Fibroblast of mammary gland (primary cell): ENCODE measurements around the gene BMERB1.

ENCODE experiments used
- DNase-seq: peaks from one replicate; pipeline ENCODE4 v3.0.0-alpha.2; 2010; ENCODE audit warnings: low read depth
- H3K4me3 ChIP-seq: 2 replicates; pipeline ENCODE4 v1.5.1; 2011; ENCODE audit warnings: low read depth, mild to moderate bottlenecking, low read length, moderate library complexity; ENCODE audit not compliant: control insufficient read depth
- CTCF ChIP-seq: conservative IDR thresholded peaks from 2 replicates; pipeline ENCODE4 v1.5.1; 2011; ENCODE audit warnings: low read depth, low read length, inconsistent platforms; ENCODE audit not compliant: control insufficient read depth, insufficient read depth

BMERB1 gene

GRCh38 chr16:15487336-15488284 is 53.2 kb downstream of the BMERB1 start:
- H3K4me3 ChIP-seq, result no peak overlapping the region
- TF ChIP-seq CTCF, result no peak
- no peak for DNase-seq

GRCh38 chr16:15489016-15489415 is 54.6 kb downstream of the BMERB1 start:
- no peak for TF ChIP-seq CTCF
- no peak for DNase-seq

DNA sequence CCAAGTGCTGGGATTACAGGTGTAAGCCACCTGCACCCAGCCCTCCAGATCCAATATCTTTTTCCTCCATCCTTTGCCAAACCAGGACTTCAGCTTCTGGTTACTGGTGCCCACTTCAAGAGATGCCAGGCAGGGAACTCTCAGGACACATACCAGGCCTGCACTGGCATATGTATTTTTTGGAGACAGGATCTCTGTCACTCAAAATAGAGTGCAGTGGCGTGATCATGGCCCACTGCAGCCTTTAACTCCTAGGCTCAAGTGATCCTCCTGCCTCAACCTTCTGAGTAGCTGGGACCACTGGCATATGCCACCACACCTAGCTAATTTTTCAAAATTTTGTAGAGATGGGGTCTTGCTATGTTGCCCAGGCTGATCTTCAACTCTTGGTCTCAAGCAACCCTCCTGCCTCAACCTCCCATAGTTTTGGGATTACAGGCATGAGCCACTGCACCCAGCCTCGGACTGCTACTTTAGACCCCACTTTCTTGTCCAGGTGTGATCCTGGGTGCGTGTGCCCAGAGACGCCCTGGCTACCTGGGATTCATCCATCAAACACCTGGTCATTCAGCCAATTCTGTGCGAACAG is 55.8 kb downstream of the BMERB1 start:
- no peak for DNase-seq
- H3K4me3 ChIP-seq, result no peak overlapping the region
- no peak for TF ChIP-seq CTCF

More at GRCh38 chr16:15489016-15489415, 54.6 kb downstream of the BMERB1 start:
- H3K4me3 ChIP-seq, result no peak overlapping the region

DNA sequence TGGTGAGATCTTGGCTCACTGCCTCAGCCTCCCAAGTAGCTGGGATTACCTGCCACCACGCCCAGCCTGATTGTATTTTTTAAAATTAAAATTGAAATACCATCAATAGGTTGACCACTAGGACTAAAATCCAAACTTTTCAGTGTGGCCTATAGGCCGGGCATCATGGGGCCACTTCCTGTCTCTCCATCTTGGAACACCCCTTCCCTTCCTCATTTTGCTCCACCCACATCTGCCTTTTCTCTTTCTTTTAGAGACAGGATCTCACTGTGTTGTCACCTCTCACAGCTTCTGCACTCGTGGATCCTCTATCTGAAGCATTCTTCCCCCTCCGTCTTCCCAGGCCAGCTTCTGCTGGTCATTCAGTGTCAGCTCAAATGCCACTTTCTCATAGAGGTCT is 57.0 kb downstream of the BMERB1 start:
- H3K4me3 ChIP-seq, result no peak overlapping the region
- DNase-seq, result no peak
- no peak for TF ChIP-seq CTCF

GRCh38 chr16:15492091-15492740 is 57.8 kb downstream of the BMERB1 start:
- TF ChIP-seq CTCF, result no peak
- no peak for DNase-seq
- H3K4me3 ChIP-seq, result no peak overlapping the region

DNA sequence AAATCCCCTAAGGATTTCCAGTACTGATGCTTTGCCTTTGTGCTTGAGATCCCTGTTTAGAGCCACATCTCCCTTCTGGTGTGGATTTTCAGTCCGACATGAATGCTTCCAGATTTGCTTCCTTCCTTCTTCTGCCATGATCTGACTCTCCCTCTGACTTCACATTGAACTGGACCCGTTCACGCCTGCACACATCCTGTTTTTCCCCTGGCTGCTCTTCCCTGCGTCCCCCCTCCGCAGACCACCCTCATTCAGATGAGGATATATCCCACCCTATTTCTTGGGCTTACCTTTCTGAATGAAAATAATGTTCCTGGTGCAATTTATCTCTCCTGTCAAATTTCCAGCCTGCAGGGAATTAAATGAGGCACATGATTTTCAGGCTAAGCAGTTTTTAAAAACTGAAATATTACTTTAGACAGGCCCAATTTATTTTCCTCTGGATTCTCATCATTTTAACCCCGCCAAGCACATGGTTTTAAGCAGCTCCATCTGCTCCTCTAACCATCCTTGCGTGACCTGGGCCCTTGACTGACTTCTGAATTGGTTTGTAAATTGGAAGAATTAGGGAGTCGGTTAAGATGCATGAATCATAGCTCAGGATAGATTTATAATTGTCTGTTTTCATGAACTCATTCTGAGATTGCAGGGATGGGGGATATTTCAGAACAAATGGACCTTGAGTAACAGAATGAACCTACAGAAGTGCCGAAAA is 59.2 kb downstream of the BMERB1 start:
- no peak for TF ChIP-seq CTCF
- peak; percentile 94 for DNase-seq
- no peak overlapping the region for H3K4me3 ChIP-seq
